ENCODE results near the gene PREX1.
A peak's percentile ranks its signal among the peaks of the same experiment; 100 is the strongest.

PREX1 gene

DNA sequence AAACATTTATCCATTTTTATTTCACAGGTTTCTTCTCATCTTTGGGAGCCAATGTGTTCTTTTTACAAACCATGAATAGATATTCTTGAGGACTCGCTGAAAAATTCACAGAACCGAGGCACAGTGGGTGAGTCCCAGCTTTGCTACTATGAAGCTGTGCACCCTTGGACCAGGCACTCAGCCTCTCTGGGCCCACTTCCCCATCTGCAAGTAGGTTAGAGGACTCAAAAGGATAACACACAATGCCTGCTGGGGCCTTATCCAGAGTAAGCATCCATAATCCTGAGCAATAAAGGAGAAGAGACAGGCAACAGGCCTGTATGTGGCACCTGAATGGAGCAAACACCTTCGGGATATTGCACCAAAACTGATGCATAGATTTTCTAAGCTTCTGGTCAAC lies 153.3 kb downstream of the PREX1 start:
- DNase-seq: no peak

GRCh38 chr20:48673507-48673906 lies 154.3 kb downstream of the PREX1 start:
- no peak for DNase-seq

GRCh38 chr20:48672324-48672723 lies 155.5 kb downstream of the PREX1 start:
- DNase-seq: no peak

- DNase-seq: no peak
These were observed 156.7 kb downstream of the PREX1 start for GRCh38 chr20:48671141-48671540.

DNA sequence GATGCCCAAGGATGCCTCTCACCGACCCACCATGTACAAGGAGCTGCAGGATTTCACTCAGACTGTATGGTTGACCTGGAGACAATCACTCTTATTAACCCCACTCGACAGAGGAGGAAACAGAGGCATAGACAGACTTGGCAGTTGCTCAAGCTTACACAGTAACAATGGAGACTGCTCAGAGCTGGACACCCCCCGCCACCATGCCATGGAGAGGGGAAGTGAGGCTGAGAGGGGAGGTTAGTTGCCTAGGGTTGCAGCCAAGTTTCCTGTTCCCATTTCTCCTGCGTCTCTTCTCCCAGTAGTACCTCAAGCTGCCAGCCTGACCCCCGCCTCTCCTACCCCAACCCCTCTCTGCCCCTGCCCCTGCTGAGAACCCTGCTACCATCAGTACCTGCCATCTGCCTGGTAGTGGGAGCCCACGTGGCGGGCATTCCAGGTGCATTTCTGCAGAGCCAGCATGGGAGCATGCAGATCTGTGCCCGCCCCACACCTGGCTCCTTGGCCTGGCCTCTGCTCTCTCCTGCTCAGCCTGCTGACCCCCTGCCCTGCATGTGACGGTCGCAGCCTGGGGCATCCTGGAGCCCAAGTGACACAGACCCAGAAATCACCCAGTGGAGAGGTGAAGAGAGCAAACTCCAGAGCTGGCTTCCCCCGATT lies 157.7 kb downstream of the PREX1 start:
- no peak for DNase-seq

- DNase-seq: no peak
These were observed 159.3 kb downstream of the PREX1 start for GRCh38 chr20:48668451-48668946.

DNA sequence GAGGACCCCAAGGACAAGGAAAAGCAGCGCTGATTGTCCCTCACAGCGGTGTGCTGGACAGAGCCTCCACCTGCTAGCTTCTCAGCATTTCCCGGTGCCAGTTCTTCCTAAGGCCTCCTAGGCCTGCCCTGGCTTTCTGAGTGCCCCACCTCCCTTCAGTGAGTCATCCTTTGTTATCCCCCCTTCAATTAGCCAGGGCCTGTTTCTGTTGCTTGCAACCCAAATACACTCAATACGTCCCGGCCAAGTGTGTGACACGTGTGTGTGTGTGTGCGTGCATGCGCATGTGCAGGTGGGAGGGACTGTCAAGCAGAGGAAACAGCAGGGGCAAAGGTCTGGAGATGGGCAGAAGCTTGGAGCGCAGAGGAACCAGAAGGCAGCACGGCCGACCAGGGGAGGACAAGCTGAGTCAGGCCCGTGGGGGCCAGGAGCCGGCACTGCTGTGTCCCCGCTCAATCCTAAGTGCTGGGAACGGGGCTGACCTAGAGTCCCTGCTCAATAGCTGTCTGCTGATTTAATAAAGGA lies 159.8 kb downstream of the PREX1 start:
- no peak for DNase-seq

DNA sequence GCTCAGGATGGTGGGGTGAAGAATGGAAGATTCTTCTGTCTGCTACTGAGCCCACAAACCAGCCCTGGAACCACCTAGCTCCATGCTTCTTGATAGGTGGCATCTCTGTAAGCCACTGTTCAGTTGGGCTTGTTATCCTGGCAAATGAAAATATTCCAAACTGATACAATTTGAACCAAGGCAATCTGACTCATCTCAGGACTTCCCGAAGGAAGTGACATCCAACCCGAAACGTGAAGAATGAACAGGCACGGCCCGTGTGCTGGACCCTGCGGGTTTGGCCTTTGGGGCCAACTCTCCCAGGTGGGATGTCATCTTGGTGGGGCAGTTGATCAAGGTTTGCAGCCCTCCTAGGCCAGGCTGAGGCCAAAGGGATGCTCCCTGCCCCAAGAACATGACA lies 160.3 kb downstream of the PREX1 start:
- no peak for DNase-seq

- no peak for DNase-seq
These were observed 162.0 kb downstream of the PREX1 start for GRCh38 chr20:48665785-48666184.

DNA sequence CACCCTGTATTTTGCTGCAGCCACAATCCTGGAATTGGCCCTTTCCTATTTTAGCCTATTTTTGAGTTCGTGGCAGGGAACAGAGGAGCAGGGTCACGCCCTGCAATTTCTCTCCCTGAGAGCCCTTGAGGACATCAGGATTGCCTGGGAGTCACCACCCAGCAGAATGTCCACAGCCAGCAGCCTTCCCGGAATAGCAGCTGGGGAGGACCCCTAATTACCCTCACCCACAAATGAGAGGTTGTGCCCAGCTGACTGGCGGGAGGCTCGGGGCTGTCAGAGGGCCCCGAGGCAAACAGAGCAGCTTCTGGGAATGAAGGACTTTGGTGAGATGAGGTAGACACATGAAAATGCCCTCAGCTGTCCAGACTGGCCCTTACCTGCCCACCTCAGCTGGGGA lies 165.1 kb downstream of the PREX1 start:
- no peak for DNase-seq

GRCh38 chr20:48661575-48662455 lies 166.0 kb downstream of the PREX1 start:
- DNase-seq: no peak

DNA sequence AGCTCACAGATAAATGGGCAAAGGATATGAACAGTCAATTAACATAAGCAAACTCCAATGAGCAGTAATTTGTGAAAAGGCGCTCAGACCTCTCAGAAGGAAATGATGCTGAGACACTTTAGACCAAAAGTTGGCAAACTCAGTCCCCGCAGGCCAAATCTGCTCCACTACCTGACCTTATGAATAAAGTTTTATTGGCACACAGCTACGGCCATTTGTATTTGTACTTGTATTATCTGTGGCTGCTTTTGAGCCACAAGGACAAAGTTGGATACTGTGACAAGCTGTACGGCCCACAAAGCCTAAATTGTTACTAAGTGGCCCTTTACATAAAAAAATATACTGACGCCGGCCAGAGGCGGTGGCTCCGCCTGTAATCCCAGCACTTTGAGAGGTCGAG lies 167.0 kb downstream of the PREX1 start:
- no peak for DNase-seq

DNA sequence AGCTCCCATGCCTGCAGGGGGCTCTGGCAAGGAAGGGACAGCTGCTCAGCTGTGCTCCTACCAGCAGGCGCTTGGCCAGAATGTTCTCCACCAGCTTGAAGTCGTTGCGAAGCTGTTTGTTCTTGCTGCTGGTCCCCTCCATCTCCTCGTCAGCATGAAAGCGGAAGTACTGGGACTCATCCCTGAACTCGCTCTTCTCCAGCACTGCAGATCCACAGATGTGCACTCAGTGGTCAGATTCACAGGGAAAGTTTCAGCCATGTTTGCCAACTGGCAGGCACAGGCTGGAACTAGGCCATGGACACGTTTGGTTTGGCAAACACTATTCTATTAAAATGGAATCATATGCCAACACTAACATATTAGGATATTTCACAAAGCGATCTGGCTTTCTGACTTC lies 167.9 kb downstream of the PREX1 start:
- DNase-seq: no peak

GRCh38 chr20:48658505-48658904 lies 169.3 kb downstream of the PREX1 start:
- no peak for DNase-seq

DNA sequence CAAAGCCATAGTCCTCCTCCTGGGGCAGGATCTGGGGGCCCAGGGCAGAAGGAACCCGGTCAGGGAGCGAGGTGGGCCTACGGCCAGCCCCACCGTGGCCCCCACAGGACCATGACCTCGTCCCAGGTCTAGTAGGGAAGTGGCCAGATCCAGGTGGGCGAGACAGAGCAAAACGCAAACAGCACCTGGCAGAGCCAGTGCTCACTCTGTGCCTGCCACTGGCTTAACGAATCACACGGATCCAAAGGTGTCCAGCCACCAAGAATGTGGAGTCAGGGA lies 169.7 kb downstream of the PREX1 start:
- DNase-seq: no peak

DNA sequence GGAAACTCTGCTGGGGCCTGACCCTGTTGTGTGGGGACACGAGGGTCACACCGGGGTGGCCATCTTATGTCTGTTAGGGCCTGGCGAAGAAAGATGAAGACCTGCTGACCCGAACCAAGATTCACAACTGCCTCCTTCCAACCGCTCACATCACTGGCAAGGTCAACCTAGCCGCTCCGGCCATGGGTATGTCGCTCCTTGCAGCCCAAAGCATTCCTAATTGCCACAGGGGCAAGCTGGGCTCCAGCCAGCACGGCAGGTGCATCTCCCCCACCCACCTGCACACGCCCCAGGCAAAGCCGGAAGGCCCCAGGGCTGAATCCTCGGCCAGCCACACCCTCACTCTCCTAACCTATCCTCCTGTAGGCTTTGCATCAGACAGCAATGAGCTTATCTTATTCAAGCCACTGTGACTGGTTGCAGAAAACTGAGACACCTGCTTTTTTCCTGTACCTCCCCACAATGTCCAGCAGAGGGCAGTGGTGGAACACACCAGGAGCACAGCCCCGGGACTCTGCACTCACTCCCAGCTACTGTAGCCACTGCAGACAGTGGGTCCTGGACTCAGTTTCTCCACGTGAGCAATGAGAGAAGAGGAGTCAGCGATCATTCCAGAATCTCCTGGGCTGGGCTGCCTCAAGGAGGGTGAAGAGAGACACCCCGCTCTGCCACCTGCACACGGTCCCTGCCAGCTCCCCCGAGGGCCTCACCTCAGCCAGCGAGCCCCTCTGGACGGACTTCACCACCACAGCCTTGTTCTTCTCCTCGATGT lies 170.2 kb downstream of the PREX1 start:
- peak; percentile 43 for DNase-seq

GRCh38 chr20:48656661-48657211 lies 171.1 kb downstream of the PREX1 start:
- DNase-seq: no peak

DNA sequence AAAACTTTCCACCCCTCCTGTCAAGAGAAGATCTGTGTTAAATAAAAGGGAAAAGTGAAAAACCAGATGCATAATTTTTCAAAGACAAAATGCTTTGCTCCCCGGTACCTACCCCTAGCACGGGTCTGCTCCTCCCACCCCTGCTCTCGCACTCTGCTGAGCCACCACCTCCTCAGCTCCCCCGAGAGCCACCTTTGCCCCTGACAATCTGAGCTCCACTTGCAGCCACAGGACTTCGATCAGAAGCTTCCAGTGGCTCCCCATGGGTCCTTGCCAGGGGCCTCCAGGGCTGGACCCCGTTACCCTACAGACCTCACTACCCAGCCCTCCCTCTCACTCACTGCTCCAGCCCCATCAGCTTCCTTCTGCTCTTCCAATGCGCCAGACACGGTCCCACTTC lies 171.7 kb downstream of the PREX1 start:
- no peak for DNase-seq

GRCh38 chr20:48653706-48654051 lies 174.1 kb downstream of the PREX1 start:
- DNase-seq: no peak

DNA sequence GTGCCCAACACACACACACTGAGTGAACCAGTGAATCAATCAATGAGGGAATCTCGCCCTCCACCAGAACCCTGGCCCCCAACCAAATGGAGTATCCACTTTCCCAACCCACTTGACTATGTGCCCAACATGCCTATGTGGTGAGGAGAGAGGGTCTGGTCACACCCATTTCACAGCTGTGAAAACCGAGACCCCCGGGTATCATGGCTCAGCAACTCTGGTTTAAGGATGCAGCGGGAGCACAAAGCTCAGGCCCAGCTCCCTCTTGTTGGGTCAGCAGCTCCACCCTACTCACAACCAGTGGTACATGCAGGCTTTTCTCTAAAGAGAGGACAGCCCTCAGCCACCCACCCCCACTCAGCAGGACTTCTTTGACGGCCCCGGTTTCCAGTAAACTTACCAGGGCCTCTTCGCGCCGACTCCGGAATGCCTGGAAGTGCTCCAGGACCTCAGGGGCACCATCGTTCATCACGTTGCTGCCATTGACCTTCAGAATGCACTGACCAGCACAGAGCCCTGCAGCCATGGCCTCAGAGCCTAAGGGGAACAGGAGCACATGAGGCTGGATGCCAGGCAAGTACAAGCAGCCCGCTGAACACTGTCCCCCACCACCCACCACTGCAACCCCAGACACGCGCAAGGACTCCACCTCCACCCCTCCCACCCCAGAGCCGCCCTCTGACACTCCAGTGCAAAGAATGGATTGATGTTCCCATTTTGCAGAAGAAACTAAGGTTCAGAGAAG lies 174.7 kb downstream of the PREX1 start:
- DNase-seq: no peak

DNA sequence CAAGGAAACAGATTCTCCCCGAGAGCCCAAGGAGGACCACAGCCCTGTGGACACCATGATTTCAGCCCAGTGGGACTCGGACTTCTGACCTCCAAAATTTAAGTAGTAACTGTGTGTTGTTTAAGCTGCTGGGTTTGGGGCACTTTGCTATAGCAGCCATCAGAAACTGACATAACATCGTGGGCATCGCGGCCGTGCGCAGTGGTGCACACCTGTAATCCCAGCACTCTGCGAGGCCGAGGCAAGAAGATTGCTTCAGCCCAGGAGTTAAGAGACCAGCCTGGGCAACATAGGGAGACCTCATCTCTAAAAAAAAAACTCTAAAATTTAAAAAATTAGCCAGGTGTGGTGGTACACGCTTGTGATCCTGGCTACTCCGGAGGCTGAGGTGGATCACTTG lies 175.8 kb downstream of the PREX1 start:
- no peak for DNase-seq

DNA sequence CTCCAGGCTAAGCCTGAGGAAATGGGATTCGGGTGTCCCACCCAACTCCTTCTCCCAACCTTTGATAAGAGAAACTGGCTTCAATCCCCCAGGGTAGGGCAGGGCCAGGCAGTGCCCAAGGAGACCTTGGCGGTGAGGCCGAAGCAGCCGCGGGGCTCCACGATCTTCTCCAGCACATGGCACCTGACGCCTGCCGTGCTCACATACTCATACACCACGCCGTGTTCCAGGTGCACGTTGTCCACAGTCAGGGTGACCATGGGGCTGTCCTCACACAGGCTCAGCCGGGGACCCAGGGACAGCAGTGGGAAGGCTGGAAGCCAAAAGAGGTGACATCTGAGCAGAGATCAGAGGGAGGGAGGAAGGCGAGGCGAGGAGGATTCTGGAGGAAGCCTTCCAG lies 176.5 kb downstream of the PREX1 start:
- no peak for DNase-seq

- no peak for DNase-seq
These were observed 177.9 kb downstream of the PREX1 start for GRCh38 chr20:48649868-48650267.

Measured in NCI-H510A (cell line).